IPS DF 4.7 (cell line): ENCODE data around the gene SNX20.

Source experiments
- DNase-seq: peaks from one replicate; pipeline ENCODE4 v3.0.0-alpha.2; 2013; ENCODE audit warnings: low spot score; ENCODE audit errors: extremely low read depth

The SNX20 gene, protein sequence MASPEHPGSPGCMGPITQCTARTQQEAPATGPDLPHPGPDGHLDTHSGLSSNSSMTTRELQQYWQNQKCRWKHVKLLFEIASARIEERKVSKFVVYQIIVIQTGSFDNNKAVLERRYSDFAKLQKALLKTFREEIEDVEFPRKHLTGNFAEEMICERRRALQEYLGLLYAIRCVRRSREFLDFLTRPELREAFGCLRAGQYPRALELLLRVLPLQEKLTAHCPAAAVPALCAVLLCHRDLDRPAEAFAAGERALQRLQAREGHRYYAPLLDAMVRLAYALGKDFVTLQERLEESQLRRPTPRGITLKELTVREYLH

DNA sequence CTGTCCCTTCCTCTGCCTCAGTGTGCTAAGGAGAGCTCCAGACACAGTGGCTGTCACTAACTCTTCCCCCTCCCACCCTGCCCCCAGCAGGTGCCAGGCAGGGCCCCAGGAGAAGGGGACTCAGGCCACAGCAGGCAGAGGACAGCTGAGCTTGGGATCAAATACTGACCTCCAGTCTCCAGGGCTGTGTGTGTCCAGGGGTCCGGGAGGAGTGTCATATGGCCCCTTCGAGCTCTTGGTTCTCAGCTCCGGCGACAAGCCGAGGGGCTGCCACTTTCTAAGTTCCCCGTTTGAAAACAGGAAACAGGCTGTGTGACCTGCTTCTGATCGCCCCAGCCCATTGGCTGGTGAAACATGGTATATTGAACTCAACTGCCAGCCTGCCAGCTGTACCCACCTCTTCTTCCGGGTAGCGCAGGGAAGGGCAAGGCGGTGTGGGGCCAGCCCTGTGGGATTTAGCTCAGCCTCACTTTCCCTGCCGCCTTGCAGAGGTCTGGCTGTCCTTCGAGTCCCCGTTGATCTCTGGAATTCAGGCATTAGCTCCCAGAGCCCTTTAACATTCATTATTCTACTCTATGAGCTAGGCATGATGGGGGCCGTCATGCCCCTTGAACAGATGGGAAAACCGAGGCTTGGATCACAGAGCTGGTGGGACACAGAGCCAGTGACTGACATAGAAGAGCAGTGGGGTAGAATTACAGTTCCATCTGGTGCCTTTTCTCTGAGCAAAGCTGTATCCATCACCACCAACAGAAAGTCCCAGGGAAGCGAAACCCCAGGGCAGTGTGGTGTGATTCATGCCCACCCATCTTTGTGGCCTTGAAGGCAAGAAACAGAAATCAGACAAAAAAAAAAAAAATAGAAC lies at the start of gene SNX20:
TSS of gene SNX20 (minus strand) at position 292 of the 865 bp plus-strand sequence. CDS start 3,786 bp downstream, outside the sequence.
- DNase-seq = no peak

DNA sequence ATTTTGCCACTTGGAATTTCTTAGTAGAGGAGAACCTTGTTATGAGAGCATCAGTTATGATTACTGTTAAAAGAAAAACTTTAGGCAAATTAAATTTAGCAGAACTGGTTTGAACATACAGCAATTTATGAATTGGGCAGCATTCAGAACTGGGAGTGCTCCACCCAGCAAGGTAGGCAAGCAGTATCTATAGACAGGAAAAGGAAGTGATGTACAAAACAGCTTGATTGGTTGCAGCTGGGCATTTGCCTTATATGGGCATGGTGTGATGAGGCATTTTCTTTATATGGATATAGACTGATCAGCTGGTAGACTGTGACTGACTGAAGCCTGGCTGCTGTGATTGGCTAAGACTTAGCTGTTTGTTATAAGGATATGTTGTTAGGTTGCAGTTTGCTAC lies 43.2 kb upstream of the SNX20 start:
- DNase-seq = no peak

DNA sequence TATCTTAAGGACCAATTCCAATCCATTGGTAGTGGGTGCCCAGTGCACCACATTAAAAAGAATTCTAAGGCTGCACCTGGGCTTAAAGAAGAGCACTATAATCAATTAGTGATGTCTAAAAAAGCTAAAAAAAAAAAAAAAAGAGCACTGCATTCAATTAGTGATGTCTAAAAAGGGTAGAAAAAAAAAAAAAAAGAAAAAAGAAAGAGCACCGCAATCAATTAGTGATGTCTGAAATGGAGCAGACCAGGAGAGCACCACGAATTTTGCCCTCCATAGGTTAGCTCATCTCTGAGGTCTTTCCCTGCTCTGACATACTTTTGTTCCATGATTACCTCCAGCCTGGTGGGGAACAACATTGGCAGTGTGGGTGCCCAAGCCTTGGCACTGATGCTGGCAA lies 41.8 kb upstream of the SNX20 start:
- DNase-seq = no peak

DNA sequence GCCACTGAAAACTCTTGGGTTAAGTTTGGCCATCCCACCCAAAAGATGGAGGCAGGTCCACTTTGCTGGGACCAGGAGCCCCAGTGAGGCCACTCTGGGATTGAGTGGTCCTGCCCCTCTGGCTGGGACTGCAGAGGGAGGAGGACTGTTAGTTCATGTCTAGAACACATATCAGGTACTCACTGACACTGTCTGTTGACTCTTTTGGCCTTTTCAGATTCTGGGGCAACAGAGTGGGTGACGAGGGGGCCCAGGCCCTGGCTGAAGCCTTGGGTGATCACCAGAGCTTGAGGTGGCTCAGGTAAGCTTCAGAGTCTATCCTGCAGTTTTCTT lies 41.3 kb upstream of the SNX20 start:
- no peak for DNase-seq

DNA sequence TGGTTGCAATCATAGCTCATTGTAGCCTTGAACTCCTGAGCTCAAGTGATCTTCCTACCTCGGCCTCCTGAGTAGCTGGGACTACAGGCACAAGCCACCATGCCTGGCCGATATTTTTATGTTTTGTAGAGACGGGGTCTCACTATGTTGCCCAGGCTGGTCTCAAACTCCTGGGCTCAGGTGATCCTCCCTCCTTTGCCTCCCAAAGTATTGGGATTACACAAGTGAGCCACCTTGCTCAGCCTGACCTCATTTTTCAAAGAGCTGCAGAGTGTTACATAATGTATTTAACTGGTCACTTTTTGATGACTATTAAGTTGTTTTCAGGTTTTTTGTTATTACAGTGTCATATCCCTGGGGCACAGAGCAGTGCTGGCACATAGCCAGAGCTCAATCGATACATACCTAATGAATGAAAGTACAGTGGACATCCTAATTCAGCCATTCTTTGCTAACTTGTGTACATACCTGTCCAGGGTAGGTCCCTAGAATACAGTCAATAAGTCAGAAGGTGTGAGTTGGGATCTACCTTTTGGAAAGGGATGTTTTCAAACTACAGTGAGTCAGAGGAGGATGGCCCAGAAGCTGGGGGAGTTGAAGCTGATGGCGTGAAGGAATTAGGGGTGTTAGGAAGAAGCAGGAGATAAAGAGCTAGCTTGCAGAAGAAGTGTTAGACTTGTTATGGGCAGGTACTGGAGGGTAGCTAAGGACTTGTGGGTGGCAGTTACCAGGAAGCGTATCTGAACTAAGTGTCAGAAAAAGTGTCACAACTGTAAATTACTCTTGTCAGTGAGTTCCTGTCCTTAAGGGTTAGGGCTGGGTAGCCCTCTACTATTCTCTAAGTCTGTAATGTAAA lies 40.7 kb upstream of the SNX20 start:
- no peak for DNase-seq

DNA sequence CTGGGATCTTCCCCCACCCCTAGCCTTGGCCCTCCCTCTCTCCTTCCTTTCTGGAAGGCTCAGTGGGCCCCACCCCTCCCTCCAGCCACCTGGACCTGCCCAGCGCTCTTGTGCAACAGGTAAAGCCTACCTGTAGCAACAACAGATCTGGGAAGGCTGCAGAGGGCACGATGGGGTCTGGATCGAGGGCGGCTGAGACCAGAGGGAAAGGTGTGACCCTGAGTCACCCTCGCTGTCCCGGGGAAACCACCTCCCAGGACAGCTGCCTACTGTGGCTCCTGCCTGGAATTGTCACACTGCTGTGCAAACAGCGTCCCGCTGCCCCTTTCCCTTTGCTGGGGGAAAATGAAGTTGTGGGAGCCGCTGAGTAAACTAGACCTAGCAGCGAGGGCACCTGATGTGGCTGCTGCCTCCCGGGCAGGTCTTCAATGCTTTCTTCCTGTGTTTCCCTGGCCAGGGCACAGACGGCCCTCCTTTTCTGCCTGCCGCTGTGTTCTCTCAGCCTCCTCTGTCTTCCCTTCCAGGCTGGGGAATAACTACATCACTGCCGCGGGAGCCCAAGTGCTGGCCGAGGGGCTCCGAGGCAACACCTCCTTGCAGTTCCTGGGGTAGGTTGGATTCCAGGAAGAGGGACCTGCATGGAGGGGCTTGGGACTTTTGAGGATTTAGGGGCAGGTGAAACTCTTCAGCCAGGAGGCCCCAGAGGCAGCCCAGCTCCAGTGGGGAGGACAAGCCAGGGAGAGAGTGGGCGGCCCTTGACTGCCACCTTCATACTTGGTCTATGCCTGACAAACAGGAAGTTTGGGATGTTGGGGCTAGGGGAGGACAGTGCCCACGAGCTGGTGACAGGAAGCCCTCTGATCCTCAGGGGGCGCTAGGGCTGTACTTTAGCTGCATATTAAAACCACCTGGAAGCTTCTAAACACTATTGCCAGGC lies 38.6 kb upstream of the SNX20 start:
- no peak for DNase-seq

DNA sequence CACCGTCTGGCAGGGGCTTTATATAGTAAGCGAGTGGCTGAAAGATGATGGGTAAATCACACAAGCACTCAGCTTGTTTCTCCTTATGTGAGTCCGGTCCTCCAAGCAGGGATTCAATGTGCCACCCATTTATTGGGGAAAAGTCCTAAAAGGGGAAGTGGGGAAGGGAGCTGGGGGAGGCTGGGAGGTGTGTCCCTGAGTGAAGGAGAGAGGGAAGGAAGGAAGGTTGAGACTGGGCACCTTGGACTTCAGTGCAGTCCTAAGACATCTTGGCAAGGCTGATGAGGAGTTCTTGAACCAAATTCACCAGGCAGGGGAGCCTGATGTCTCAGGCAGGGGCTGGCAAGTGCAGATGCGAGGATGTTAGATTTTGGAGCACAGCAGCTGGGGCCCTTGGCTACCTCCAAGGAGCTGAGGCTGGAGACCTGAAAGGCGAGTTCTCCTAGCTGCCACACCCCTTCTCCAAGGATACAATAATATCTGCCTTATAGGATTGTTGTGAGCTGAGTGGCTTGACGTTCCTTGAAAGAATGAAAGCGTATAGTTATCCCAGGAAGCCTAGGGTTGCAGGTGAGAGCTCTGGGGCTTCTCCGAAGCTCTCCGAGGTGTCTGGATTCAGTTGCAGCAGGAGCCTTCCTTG lies 37.8 kb upstream of the SNX20 start:
- no peak for DNase-seq

DNA sequence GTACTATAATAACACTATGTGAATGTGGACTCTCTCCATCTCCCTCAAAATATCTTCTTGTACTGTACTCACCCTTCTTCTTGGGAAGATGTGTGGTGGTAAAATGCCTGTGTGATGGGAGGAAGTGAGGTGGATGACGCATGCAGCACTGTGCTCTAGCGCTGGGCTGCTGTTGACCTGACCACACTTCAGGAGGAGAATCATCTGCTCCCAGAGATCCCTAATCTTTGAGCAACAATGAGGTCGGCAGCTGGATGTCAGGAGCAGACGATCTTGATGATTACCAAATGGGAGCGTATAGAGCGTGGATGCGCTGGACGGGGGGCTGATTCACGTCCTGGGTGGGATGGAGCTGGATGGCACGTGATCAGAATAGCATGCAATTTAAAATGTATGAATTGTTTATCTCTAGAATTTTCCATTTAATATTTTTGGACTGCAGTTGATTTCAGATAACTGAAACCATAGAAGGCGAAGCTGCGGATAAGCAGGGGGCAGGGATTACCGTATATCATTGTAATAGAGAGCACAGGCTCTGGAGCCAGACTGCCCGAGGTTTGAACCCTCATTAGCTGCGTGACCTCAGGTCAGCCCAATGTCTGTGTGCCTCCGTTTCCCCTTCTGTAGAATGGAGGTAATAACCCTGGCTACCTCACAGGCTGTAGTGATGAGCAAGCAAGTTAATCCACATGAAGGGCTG lies 37.1 kb upstream of the SNX20 start:
- DNase-seq = no peak

DNA sequence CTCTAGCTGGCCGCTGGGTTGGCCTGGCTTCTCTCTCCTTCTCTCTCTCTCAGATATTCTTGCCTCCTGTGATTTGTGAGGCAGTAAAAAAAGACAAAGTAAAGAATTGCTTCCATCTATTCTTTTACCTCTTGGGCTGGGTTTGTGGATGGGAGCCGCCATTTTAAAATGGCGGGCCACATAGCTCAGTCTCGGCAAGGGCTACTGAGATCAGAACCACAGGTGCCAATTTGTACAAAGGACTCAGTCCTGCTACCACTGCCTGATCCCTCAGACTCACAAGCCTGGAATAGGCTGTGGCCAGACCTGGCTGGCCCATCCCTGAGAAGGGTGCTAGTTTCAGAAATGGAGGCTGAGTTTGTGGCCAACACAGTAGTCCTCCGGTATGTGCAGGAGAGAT lies 36.4 kb upstream of the SNX20 start:
- no peak for DNase-seq

DNA sequence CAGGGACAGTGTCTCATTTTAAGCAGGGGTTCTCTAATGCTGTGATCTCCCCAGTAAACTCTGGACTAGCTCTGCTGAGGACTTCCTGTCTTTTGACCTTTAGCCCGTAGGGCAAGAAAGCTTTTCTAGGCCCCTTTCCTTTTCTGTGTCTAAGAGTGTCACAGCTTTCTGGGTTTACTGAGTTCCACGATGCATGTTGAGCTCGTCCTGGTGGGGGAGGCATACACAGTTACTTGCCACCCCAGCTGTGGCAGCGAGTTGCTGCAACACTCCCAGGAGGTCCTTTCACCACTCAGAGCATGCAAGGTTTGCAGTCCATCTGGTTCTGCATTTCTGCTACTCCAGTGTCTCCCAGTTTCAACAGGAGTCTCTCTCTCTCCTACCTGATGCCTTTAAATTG lies 36.0 kb upstream of the SNX20 start:
- no peak for DNase-seq

DNA sequence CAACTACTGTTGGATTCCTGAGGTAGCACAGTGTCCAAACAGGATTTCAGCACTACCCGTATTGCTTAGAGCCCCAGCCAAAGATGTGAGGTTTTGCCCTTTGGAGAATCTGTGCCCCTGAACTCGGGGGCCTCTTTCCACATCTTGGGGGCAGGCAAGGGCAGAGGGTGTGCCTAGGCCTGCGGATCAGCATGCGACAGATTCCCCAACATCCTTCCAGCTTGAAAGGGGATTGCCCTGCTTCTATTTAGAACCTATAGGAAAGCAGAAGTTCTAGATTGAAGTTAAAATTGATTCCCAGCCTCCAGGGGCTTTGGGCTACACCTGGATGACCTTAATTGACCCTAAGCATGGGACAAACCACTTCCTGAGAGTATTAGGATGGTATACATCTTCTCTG lies 31.8 kb upstream of the SNX20 start:
- no peak for DNase-seq

DNA sequence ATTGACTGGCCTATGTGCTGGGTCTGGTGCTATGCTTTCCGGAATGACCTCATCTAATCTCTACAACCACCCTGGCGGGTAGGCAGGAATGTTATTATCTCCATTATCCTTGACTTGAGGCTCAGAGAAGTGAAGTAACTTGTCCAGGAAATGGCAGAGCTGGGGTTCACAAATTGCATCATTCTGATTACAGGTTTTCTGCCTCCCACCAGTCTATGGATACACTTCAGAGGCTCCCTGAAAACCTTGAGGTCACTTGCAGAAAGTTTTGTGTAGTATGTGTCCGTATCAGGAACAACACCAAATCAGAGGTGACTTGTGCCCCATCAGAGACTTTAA lies 31.4 kb upstream of the SNX20 start:
- no peak for DNase-seq

DNA sequence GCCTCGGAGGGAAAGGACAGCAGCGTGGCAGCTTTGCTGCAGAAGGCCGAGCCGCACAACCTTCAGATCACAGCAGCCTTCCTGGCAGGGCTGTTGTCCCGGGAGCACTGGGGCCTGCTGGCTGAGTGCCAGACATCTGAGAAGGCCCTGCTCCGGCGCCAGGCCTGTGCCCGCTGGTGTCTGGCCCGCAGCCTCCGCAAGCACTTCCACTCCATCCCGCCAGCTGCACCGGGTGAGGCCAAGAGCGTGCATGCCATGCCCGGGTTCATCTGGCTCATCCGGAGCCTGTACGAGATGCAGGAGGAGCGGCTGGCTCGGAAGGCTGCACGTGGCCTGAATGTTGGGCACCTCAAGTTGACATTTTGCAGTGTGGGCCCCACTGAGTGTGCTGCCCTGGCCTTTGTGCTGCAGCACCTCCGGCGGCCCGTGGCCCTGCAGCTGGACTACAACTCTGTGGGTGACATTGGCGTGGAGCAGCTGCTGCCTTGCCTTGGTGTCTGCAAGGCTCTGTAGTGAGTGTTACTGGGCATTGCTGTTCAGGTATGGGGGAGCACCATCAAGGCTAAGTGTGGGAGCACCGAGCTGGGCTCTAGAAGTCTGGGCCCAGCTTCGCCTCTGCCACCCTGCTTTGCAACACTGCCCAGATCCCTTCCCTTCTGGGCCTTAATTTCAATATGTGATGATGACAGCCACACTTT lies 30.9 kb upstream of the SNX20 start:
- no peak for DNase-seq

DNA sequence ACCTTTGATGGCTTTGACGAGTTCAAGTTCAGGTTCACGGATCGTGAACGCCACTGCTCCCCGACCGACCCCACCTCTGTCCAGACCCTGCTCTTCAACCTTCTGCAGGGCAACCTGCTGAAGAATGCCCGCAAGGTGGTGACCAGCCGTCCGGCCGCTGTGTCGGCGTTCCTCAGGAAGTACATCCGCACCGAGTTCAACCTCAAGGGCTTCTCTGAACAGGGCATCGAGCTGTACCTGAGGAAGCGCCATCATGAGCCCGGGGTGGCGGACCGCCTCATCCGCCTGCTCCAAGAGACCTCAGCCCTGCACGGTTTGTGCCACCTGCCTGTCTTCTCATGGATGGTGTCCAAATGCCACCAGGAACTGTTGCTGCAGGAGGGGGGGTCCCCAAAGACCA lies 29.9 kb upstream of the SNX20 start:
- DNase-seq = no peak

DNA sequence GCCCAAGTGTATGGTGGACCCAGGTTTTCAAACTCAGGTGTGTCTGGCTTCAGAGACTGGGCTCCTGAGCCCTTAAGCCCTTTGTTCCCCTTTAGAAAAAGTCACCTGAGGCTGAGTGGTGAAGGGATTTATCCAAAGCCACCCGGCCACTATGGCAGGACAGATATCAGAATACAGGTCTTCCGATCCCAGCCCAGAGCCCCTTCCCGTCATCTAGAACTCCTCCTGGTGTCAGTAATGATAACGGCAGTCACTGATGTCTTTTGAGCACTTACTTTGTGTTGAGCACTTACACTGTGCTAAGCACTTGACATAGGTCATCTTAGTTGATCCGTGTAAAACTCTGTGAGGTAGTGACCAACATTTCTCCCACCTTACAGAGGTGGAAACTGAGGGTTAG lies 28.9 kb upstream of the SNX20 start:
- no peak for DNase-seq

DNA sequence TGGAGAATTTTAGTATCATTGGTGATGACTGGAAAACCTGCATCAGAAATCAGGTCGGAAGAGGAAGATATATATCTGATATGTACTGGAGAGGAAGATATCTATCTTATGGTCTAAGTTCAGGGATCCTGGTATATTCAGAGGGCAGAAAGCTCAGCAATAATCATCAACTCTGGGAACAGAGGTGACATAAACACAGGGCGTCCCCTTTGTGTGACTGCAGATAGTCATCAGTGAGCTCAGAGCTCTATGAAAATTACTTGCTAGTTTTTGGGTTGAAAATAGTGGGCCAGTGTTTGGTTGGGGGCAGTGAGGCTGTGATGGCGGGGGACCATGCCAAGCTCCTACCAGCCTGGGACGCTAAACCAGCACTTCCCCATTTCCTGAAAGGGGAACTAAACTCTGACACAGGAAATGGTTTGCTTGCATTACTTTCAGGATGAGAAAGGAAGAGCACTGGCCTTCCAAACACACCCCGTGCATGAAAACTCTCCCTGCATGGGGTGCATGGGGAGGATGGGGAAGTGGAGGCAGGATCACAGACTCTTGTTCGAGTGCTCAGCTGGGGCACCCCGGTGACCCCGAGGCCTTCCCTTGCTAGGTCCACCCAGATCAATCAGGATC lies 28.1 kb upstream of the SNX20 start:
- no peak for DNase-seq

DNA sequence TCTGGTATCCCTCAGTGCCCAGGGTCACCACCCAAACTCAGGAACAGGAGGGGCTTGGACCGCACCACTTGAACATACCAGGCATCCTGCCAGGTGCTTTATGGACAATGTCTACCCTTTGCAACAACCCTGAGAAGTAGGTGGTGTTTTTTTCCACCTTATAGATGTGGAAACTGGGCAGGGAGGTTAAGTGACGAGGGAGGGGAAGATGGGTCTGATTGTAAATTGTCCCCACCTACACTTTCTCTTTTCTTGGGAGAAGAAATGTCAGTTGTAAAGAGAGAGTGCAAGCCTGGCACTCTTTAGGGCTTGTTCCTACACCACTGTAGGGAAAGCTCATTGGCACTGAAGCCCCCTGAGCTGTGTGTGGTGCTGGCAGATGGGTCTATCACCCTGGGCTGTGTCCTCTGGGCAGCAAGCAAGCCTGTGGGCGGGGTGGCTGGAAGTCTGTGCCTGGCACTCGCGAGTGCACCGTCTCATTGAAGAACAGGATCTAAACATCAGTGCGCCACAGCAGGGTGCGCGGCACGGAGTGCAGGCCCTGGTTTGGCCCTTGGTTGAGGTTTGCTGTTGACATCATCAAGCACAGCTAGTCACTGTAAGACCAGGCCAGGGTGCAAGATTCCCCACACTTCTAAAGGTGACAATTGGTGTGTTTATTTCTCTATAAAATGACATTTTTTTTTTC lies 27.4 kb upstream of the SNX20 start:
- no peak for DNase-seq

DNA sequence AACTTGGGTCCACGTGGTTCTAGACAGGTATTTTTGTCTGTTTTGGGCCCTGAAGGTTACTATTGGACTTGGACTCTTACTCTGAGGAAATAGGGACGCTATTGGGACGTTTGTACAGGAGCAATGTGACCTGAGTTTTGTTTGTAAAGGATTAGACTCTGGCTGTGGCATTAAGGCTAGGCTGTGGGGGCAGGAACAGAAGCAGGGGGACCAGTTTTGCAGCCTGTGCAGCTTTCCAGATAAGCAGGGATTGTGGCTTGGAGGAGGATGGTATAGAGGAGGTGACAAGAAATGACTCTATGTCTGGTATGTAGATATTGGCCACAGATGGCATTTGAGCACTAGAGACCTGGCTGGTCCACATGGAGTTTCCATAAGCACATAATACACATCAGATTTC lies 25.1 kb upstream of the SNX20 start:
- DNase-seq = no peak
